ENCODE data around the gene PPM1K. TPM values are rescaled to one million over a fixed set of nuclear protein-coding genes. Genes with fewer than 3 reads are reported as not detected.

PPM1K gene
- total and polyA plus RNA-seq, 2 donors, result 7.1 to 56.4 TPM

DNA sequence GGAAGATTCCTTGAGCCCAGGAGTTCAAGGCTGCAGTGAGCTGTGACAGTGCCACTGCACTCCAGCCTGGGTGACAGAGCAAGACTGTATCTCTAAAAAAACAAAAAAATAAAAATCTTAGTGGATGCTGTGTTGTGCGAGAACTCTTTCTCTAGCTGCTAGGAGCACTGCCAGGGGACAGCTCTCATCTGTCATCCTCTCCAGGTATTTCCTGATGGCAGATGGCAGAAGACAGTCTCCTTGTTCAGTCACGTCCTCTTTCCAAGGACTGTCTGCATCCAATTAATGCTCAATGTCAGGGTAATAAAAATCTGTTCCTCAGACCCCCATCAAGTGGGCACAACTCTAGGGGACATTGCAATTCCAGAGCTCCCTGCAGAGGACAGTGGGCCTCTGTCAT is 29.2 kb downstream of the PPM1K start:
- Histone ChIP-seq H3K27ac (ENCODE audit: low read depth) (no peak overlapping the region), H3K4me1 (ENCODE audit: insufficient read depth) (no peaks in the 10 kb centered on the region), H3K36me3 (ENCODE audit: insufficient read depth) (no peaks in the 10 kb centered on the region), H3K4me3 (ENCODE audit: low read depth, low read length) (no peak overlapping the region)
- DNase-seq (ENCODE audit: extremely low spot score), result no peak
- 66% methylated on average over 2 of the region's 2 CpGs for WGBS

DNA sequence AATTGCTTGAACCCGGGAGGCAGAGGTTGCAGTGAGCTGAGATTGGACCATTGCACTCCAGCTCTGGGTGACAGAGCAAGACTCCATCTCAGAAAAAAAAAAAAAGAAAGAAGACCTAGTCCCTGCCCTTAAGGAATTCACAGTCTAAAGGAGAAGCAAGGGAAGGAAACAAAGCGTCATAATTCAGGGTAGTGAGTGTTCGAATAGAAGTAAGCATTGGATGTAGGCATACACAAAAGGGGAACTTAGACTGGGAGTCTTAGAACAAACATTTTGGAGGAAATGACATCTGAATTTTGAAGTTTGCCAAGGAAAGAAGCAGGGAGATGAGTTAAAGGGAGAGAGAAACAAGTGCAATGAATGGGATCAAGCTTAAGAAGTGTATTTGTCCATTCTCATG is 32.4 kb downstream of the PPM1K start:
- H3K4me1 ChIP-seq (ENCODE audit: insufficient read depth), result no peaks in the 10 kb centered on the region
- WGBS, result 89% methylated on average over 3 of the region's 3 CpGs
- no peak overlapping the region for H3K27ac ChIP-seq (ENCODE audit: low read depth)
- no peaks in the 10 kb centered on the region for H3K36me3 ChIP-seq (ENCODE audit: insufficient read depth)
- no peak for DNase-seq (ENCODE audit: extremely low spot score)
- H3K4me3 ChIP-seq (ENCODE audit: low read depth, low read length), result no peak overlapping the region

DNA sequence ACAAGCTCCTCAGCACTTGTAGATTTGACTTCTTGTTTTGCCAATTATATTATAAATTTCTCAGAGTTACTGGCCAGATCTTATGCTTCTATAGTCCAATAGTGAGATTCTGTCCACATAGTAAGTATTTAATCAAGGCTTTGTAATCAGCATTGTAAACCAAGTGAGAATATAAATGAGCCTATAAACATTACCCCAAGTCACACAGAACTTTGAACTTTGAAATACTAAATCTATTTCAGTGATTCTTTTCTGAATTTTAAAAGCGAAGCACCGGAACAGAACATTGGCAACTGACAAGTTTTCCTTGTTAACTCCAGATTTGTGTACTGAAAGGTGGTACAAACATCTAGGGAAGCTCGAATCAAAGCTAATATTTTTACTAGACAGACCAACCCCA is 37.2 kb downstream of the PPM1K start:
- no peak for DNase-seq (ENCODE audit: extremely low spot score)
- H3K27ac ChIP-seq (ENCODE audit: low read depth), result no peak overlapping the region
- H3K4me1 ChIP-seq (ENCODE audit: insufficient read depth), result no peaks in the 10 kb centered on the region
- WGBS, result 63% methylated on average over 3 of the region's 3 CpGs
- no peaks in the 10 kb centered on the region for H3K36me3 ChIP-seq (ENCODE audit: insufficient read depth)
- no peak overlapping the region for H3K4me3 ChIP-seq (ENCODE audit: low read depth, low read length)

DNA sequence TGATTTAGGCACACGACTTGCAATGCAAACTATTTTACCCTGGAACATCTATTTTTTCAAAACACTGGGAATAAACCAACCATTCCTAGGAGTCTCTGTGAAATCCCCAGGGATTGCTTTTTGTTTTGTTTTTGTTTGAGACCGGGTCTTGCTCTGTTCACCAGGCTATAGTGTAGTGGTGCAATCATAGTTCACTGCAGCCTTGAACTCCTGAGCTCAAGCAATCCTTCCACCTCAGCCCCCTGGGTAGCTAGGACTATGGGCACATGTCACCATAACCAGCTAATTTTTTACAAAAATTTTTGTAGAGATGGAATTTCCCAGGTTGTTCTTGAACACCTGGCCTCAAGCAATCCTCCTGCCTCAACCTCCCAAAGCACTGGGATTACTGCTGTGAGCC is 37.8 kb downstream of the PPM1K start:
- no peaks in the 10 kb centered on the region for H3K4me1 ChIP-seq (ENCODE audit: insufficient read depth)
- WGBS, result 67% methylated on average over 2 of the region's 2 CpGs
- no peak overlapping the region for H3K4me3 ChIP-seq (ENCODE audit: low read depth, low read length)
- DNase-seq (ENCODE audit: extremely low spot score), result no peak
- H3K36me3 ChIP-seq (ENCODE audit: insufficient read depth), result no peaks in the 10 kb centered on the region
- no peak overlapping the region for H3K27ac ChIP-seq (ENCODE audit: low read depth)

DNA sequence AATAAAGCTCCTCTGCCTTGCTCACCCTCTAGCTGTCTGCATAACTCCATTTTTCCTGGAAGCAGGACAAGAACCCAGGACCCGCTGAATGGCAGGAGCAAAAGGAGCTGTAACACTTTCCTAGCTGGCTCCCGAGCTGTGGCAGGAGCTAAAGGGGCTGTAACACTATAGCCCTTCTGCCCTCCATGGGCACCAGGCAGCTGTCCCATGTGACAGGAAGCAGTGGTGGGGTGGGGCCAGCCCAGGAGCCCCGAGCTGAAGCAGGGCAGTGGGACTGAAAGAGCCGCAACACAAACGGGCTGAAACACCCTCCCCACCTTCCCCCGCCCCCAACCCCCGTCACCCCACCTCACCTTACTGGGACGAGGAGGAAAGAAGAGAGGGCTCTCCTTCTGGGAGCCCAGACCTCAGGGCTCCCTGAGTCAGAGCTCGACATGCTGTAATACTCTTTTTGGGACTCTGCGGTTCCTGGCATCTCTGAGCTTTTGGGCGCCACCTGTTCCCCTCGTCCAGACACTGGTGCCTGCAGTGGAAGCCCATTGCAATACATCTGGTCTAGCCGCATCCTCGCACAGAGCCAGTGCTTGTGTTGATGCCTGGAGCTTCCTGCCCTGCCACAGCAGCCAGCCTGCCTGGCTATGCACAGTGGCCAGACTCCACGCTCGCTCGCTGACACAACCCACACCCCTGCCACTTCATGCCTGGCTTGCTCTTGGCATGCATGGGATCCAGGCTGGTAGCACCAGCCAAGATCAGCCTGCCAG is 39.4 kb downstream of the PPM1K start:
- Histone ChIP-seq H3K27ac (ENCODE audit: low read depth) (no peak overlapping the region), H3K36me3 (ENCODE audit: insufficient read depth) (no peaks in the 10 kb centered on the region), H3K4me1 (ENCODE audit: insufficient read depth) (no peaks in the 10 kb centered on the region), H3K4me3 (ENCODE audit: low read depth, low read length) (no peak overlapping the region)
- DNase-seq (ENCODE audit: extremely low spot score), result no peak
- WGBS, result 80% methylated on average over 17 of the region's 17 CpGs

DNA sequence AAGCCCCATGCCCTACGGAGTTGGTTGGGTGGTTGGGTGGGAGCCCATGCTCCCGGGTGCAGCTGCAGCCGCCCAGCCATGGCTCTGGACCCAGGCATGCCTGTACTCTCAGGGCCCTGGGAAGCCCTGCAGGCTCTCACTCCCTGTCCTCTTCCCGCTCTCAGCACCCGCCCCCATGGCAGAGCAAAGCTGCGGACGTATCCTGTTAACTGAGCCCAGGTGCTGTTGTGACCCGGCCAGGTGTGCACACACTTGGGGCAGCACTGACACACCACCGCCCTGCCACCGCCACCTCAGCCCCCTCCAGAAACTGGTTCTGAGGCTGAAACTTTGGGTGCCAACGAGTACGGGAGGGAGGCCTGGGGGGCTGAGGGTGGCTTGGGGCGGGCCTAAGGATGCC is 40.3 kb downstream of the PPM1K start:
- no peaks in the 10 kb centered on the region for H3K36me3 ChIP-seq (ENCODE audit: insufficient read depth)
- DNase-seq (ENCODE audit: extremely low spot score), result no peak
- WGBS, result 89% methylated on average over 13 of the region's 13 CpGs
- H3K27ac ChIP-seq (ENCODE audit: low read depth), result no peak overlapping the region
- no peaks in the 10 kb centered on the region for H3K4me1 ChIP-seq (ENCODE audit: insufficient read depth)
- no peak overlapping the region for H3K4me3 ChIP-seq (ENCODE audit: low read depth, low read length)

DNA sequence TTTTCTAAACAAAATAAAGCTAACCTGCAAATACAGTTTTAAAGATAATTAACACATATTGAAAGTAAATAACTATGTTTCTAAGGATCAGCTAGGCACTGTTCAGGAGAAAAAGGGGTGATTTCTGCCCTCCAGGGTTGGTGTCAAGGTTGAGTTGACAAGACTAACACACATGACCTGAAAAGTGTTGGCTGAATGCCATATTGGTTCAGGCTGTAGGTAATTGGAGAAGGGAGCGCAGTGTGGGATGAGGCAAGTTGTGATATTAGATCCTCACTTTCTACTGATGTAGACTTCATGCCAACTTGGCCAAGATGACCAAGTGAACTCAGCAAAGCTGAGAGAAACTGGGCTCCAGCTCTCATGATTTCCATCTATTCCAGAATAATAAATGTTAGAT is 42.2 kb downstream of the PPM1K start:
- no peak overlapping the region for H3K4me3 ChIP-seq (ENCODE audit: low read depth, low read length)
- no peaks in the 10 kb centered on the region for H3K36me3 ChIP-seq (ENCODE audit: insufficient read depth)
- 95% methylated on average over 1 of the region's 1 CpG for WGBS
- DNase-seq (ENCODE audit: extremely low spot score), result no peak
- H3K4me1 ChIP-seq (ENCODE audit: insufficient read depth), result no peaks in the 10 kb centered on the region
- H3K27ac ChIP-seq (ENCODE audit: low read depth), result no peak overlapping the region

DNA sequence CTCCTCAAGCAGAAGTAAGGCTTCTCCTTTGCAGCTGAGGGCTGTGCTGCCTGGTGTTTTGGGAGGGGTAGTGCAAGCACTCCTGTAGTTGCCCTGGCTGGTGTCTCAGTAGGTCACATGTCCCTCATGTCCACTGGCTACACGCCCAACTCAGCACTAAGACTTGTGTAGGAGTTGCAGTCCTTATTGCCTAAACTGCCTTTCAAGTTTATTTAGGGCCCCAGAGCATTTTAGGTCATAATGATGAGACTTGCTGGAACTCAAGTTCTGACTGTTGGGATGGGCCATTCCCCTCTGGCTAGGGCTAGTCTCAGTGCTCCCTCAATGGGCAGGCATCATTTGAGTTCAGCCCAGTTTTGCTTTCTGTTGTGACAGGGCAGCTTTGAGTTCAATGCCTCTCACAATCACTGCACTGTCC is 44.1 kb downstream of the PPM1K start:
- H3K36me3 ChIP-seq (ENCODE audit: insufficient read depth), result no peaks in the 10 kb centered on the region
- DNase-seq (ENCODE audit: extremely low spot score), result no peak
- 84% methylated on average over 1 of the region's 1 CpG for WGBS
- H3K4me3 ChIP-seq (ENCODE audit: low read depth, low read length), result no peak overlapping the region
- no peak overlapping the region for H3K27ac ChIP-seq (ENCODE audit: low read depth)
- H3K4me1 ChIP-seq (ENCODE audit: insufficient read depth), result no peaks in the 10 kb centered on the region

DNA sequence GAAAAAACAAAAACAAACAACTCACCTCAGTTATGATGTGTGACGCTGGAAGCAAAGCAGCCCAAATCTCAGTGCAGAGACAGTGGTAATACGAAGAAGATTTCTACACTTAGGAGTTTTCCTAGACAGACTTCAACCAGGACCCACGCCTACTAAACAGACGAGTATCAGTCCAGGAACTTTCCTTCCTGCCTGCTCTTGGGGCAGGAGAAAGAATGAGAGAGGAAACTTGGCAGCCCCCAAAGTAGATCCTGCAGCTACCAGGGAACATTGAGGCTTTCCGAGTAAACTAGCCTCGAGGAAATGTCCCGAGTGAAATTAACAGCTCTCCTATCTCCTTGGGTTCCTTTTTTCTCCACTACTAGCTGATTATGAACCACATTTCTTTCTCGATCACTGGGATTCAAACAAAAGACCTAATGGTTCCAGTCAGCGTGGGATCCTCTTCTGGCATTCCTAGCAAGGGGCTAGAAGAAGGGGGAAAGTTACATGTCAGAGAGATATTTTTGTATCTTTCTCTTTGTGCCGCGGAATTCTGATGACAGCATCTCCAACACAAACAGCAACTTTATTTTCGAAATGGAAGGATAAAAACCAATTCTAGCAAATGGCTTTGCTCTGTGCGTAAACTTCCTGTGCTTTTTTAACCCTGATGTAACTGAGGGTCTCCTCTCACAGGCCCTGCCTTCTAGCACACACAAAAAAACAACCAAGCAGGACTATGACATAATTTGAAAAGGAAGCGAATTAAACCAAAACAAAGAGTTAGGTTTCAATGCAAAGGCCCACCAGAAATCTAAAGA is 53.2 kb downstream of the PPM1K start:
- no peak for DNase-seq (ENCODE audit: extremely low spot score)
- H3K4me3 ChIP-seq (ENCODE audit: low read depth, low read length), result peak overlapping the region; percentile 26
- H3K36me3 ChIP-seq (ENCODE audit: insufficient read depth), result peaks cover 1% of the 10 kb centered on the region
- peak overlapping the region; percentile 55 for H3K27ac ChIP-seq (ENCODE audit: low read depth)
- WGBS, result 18% methylated on average over 14 of the region's 14 CpGs
- H3K4me1 ChIP-seq (ENCODE audit: insufficient read depth), result no peaks in the 10 kb centered on the region

DNA sequence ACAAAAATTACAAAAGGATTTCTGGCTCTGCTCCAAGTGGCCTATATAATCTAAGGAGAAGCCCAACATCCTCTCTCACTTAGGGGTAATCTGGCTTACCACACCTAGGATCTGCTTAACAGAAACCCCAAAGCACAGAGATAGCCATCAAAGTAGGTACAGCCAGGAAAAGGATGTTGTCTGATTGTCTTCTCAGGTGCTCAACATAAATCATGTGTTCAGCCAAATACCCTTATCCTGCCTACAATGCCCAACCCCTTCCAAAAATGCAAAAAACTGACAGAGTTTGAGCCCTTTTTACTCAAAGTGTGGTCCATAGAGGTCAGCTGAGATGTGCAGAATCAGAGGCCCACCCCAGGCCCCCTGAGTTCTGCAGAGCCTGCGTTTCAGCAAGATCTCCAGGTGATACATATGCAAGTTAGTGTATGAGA is 53.9 kb downstream of the PPM1K start:
- 50% methylated on average over 1 of the region's 1 CpG for WGBS
- DNase-seq (ENCODE audit: extremely low spot score), result no peak

DNA sequence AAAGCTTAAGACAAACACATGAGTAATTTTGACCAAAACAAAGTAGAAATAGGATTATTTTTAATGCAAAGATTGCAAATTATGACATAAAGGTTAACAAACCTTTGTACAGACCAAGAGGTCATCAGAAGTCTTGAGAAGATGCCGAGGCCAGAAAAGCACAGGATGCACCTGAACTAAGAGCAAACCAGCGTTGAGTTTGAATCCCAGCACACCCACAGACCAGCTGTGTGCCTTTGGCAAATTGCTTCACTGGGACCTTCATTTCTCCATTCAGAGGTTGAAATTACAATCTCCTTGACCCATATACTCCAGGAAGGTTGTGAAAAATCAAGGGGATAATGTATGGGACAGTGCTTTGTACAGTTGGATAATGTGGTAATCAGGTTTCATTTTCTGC is 56.6 kb downstream of the PPM1K start:
- no peaks in the 10 kb centered on the region for H3K4me1 ChIP-seq (ENCODE audit: insufficient read depth)
- 92% methylated on average over 2 of the region's 2 CpGs for WGBS
- no peak overlapping the region for H3K4me3 ChIP-seq (ENCODE audit: low read depth, low read length)
- DNase-seq (ENCODE audit: extremely low spot score), result no peak
- peaks cover 1% of the 10 kb centered on the region for H3K36me3 ChIP-seq (ENCODE audit: insufficient read depth)
- H3K27ac ChIP-seq (ENCODE audit: low read depth), result no peak overlapping the region

More for the DNA sequence above, 53.9 kb downstream of the PPM1K start:
- H3K27ac ChIP-seq (ENCODE audit: low read depth), result no peak overlapping the region
- peaks cover 1% of the 10 kb centered on the region for H3K36me3 ChIP-seq (ENCODE audit: insufficient read depth)
- H3K4me3 ChIP-seq (ENCODE audit: low read depth, low read length), result no peak overlapping the region
- H3K4me1 ChIP-seq (ENCODE audit: insufficient read depth), result no peaks in the 10 kb centered on the region

DNA sequence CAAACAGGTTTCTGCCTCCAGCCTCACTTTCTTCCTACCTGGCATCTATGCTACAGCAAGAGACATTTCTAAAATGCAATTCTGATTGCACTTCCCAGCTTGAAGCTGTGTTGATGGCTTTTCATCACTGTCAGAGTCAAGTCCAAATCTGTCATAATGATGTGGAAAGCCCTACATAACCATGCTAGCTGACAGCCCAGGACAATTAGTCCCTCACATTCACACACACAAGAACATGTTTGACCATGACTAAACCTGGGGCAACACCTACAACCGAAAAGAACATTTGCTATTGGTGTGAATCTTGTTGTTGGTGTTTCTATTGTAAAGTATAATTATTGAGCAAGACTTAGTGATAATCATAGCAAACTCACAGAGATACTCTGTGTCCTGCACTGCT is 58.2 kb downstream of the PPM1K start:
- Histone ChIP-seq H3K36me3 (ENCODE audit: insufficient read depth) (peaks cover 1% of the 10 kb centered on the region), H3K4me1 (ENCODE audit: insufficient read depth) (no peaks in the 10 kb centered on the region), H3K27ac (ENCODE audit: low read depth) (no peak overlapping the region), H3K4me3 (ENCODE audit: low read depth, low read length) (no peak overlapping the region)
- no peak for DNase-seq (ENCODE audit: extremely low spot score)
- 94% methylated on average over 1 of the region's 1 CpG for WGBS

DNA sequence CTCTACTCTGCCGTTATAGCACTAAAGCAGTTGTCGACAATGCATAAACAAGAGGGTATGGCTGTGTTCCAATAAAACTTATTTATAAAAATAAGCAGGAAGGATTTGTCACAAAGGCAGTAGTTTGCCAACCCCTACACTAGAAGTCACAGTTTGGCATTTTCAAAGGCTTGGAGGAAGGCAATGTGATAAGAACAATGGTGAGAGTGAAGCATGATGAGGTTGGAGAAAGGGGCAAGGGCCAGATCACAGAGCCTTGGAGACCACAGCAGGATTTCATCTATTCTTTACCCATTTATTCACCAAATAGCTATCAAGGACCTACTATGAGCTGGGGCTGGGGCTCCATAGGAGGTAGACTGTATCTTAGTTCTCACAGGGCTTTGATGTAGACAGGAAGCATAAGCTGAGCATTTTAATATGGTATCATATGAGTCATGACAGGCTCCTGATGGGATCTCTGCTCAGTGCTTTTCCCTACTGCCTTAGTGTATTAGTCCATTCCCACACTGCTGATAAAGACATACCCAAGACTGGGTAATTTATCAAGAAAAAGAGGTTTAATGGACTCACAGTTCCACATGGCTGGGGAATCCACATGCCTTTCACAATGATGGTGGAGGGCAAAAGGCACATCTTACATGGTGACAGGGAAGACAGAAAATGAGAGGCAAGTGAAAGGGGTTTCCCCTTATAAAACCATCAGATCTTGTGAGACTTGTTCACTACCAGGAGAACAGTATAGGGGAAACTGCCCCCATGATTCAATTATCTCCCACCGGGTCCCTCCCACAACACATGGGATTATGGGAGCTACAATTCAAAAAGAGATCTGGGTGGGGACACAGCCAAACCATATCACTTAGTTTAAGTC is 58.9 kb downstream of the PPM1K start:
- DNase-seq (ENCODE audit: extremely low spot score), result no peak
- Histone ChIP-seq H3K4me3 (ENCODE audit: low read depth, low read length) (no peak overlapping the region), H3K27ac (ENCODE audit: low read depth) (no peak overlapping the region), H3K4me1 (ENCODE audit: insufficient read depth) (no peaks in the 10 kb centered on the region), H3K36me3 (ENCODE audit: insufficient read depth) (peaks cover 1% of the 10 kb centered on the region)
- WGBS, result 50% methylated on average over 3 of the region's 3 CpGs
